ENCODE data around the gene MIOX.

MIOX gene

GRCh38 chr22:50490531-50491308 is 4.1 kb downstream of the MIOX start:
- no peak for DNase-seq (ENCODE audit: low read depth)

- DNase-seq (ENCODE audit: low read depth), result no peak
These were observed 10.4 kb downstream of the MIOX start for GRCh38 chr22:50497093-50497492.

GRCh38 chr22:50498322-50498890 is 11.7 kb downstream of the MIOX start:
- DNase-seq (ENCODE audit: low read depth), result peak; percentile 41

GRCh38 chr22:50500452-50500851 is 13.8 kb downstream of the MIOX start:
- no peak for DNase-seq (ENCODE audit: low read depth)

GRCh38 chr22:50502096-50502495 is 15.4 kb downstream of the MIOX start:
- DNase-seq (ENCODE audit: low read depth), result no peak

- DNase-seq (ENCODE audit: low read depth), result no peak
These were observed 16.2 kb downstream of the MIOX start for GRCh38 chr22:50502628-50503474.

GRCh38 chr22:50503475-50504145 is 17.0 kb downstream of the MIOX start:
- DNase-seq (ENCODE audit: low read depth), result no peak

- no peak for DNase-seq (ENCODE audit: low read depth)
These were observed 17.9 kb downstream of the MIOX start for GRCh38 chr22:50504369-50505211.

- no peak for DNase-seq (ENCODE audit: low read depth)
These were observed 18.7 kb downstream of the MIOX start for GRCh38 chr22:50505276-50505775.

GRCh38 chr22:50505776-50506610 is 19.3 kb downstream of the MIOX start:
- no peak for DNase-seq (ENCODE audit: low read depth)

GRCh38 chr22:50506611-50507420 is 20.2 kb downstream of the MIOX start:
- DNase-seq (ENCODE audit: low read depth), result no peak

- peak; percentile 92 for DNase-seq (ENCODE audit: low read depth)
These were observed 20.8 kb downstream of the MIOX start, which contains the start of gene LMF2 for GRCh38 chr22:50507421-50507990. TSS of gene LMF2 (minus strand) at chr22:50507702. CDS start at chr22:50507675, 27 bp downstream.

GRCh38 chr22:50507991-50508884 is 21.6 kb downstream of the MIOX start, which contains the start of gene NCAPH2:
TSS of gene NCAPH2 (plus strand) at chr22:50508224. CDS start at chr22:50508338, 114 bp downstream.
- DNase-seq (ENCODE audit: low read depth), result peak; percentile 96

GRCh38 chr22:50508897-50509296 is 22.2 kb downstream of the MIOX start:
- no peak for DNase-seq (ENCODE audit: low read depth)

GRCh38 chr22:50513175-50513574 is 26.5 kb downstream of the MIOX start:
- DNase-seq (ENCODE audit: low read depth), result no peak

GRCh38 chr22:50516068-50516467 is 29.4 kb downstream of the MIOX start:
- no peak for DNase-seq (ENCODE audit: low read depth)

- no peak for DNase-seq (ENCODE audit: low read depth)
These were observed 30.2 kb downstream of the MIOX start for GRCh38 chr22:50516891-50517290.

Data from activated T-helper 1 cell treated with Interleukin-2 at 50 U/mL for 16 hours (primary cell).